ENCODE measurements around the gene PRDM12.

- no peak for TF ChIP-seq CTCF (IDR thresholded peaks at IDR 0.05)
- TF ChIP-seq POLR2A (IDR thresholded peaks at IDR 0.05), result no peak
These were observed 64.3 kb downstream of the PRDM12 start for GRCh38 chr9:130728721-130729120.

Measured in breast epithelium (tissue), 3 donors.